GM18526 (cell line): ENCODE results near the gene SCYGR5.

ENCODE experiments used
- POLR2A ChIP-seq: IDR thresholded peaks from 3 replicates; pipeline ENCODE4 v1.6.1; 2011; ENCODE audit not compliant: insufficient read length; ENCODE audit errors: extremely low read depth

The SCYGR5 gene

DNA sequence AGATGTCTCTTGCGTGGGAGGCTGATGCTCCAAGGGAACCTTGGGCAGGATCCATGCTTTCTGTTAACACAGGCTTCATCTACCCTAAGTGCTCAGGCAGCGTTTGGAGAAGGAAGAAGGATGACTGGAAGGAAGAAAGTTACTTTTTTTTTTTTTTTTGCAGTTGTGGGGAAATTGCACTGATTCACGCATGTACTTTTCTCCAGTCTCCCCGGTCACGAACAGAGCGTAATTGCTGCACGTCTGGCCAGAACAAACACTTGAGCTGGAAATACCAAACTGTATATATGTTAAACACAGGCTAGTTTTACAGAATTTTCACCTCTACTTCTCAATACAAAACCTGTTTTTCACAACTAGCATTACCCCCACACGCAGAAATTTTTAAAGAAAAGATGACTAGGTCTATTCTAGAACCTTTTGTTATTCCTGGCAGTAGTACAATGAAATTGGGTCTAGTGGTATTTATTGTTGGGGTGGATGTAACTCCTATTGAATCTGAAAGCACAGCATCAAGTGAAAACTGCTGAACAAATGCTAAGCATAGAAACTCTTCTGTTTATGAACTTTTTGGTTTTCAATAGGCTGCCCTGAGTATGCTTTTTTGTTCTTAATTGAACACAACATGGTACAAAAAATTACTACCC lies 9.3 kb upstream of the SCYGR5 start:
- TF ChIP-seq POLR2A = no peak

DNA sequence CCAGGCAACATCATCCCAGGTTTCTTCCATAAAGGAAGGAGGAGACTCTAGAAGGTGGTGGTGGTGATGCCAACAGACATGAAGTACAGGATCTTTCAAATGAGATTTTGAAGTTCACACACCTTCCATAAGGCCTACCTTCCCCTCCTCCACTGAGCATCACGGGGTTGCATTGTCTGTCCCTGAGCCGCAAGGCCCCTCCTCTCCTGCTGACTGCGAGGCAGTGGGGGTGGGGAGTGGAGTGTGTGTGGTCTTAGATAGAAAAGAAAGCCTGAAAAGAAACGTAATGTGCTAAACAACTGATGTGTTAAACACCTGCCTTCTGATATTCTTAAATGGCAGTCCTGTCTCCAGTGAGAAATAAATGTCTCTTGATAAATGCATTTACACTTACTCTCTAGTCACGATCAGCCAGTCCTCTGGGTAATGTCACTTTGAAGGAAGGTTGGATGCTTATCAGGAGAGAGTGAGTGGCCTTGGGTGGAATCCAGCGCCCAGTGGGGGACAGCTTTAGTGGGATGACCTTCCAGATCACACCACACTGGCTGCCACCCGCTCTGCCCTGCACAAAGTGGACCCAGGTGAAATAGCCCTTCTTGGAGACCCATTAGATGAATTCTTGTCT lies 5.5 kb upstream of the SCYGR5 start:
- no peak for TF ChIP-seq POLR2A

- no peak for TF ChIP-seq POLR2A
These were observed 4.8 kb upstream of the SCYGR5 start for GRCh38 chr2:227661827-227662226.

GRCh38 chr2:227665189-227665940 lies 1.2 kb upstream of the SCYGR5 start:
- TF ChIP-seq POLR2A = no peak

GRCh38 chr2:227671170-227671905 lies 4.7 kb downstream of the SCYGR5 start:
- TF ChIP-seq POLR2A = no peak

DNA sequence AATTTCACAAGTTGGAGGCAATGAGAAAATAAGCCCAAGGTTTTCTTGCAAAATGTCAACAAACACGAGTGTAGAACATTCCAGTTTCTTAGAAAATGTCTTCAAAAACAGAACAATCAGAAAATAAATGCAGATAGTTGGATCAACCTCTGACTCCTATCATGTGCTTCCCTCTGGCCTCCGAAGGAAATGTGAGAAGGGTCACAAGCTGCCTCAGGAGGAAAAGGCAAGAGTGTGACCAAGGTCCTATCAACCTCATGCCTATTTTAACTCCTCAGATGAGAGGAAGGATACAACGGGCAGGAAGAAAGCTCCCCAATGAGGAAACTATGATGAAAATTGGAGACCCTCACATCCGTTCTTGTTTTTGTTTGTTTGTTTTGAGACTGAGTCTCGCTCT lies 7.9 kb downstream of the SCYGR5 start:
- TF ChIP-seq POLR2A = no peak

DNA sequence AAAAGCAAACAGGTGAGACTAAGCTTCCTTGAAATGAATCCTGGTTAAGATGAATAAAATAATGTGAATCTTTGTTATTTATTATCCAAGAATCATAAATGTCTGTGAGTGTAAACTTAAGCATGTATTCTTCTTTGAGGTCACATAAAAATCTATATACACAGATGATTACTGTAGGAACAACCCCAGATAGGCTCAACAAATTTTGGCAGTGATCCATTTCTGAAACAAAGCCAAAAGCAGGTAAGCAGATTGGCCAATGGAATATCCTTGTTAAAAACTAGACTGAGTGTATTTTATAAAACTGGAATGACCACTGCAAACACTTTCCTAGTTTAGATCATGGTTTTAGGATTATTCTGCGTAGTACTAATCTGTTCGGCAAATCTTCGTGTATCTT lies 11.3 kb downstream of the SCYGR5 start:
- TF ChIP-seq POLR2A = no peak

- no peak for TF ChIP-seq POLR2A
These were observed 17.7 kb downstream of the SCYGR5 start for GRCh38 chr2:227684258-227684657.

DNA sequence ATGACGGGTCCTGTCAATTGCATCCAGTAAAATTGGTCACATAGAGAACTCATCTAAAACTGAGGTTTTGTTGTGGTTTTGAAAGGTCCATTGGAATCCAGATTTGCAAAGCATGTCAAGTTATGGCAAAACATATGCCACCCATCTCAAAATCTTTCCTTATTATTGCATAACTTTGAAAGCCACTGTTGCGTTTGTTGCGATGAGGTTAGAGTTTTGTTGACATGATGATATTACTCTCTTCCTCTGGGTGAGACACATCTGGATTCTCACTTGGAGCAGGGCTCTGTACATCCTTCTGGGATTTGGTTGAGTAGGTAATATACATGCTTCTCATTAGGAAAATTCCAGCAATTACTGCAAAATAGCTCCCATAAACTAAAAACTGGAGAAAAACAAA lies 20.6 kb downstream of the SCYGR5 start:
- no peak for TF ChIP-seq POLR2A

DNA sequence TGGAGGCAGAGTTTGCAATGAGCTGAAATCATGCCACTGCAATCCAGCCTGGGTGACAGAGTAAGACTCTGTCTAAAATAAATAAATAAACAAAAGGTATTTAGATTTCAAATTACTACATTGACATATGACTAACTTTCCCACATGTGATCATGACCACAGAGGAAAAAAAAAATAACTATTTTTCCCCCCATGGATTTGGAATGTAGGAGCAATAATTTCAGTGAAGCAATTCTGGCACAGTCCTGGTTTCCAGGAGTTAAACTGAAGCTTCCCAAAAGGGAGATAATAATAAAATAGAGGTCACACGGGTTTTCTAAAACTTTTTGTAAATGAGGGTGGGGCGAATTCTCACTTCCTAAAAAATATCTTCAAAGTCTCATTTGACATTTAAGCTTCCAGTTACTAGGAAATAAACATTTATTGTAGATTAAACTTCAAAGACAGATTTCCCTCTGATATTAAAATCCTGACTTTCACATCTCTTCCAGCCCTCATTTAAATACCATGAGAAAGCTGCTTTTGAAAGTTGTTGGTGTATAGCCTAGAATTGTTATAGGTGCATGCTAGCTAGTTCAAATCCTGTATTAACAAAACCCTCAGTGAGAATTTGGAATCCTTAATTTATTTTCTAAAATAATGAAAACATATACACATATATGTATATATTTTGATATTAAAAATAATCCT lies 30.5 kb downstream of the SCYGR5 start:
- no peak for TF ChIP-seq POLR2A

- no peak for TF ChIP-seq POLR2A
These were observed 35.0 kb downstream of the SCYGR5 start for GRCh38 chr2:227701556-227701955.

- TF ChIP-seq POLR2A = no peak
These were observed 36.7 kb downstream of the SCYGR5 start for GRCh38 chr2:227703280-227703732.

DNA sequence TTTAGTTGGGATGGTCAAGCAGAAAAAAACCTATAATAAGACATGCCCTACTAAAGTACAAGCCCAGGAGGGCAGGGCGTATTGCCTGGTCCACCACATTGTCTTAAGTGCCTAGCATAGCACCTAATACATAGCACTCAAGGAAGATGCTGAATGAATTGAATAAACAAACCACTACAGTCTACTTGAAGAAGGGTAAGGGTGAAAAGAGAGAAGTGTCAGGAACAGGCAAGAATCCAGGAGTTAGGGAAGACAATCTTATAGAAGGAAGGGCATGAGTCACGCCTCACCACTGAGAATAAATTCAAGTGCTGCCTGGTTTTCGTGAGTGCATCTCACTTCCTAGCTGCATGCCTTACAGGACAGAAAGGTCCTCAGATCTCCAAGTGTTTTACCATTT lies 37.4 kb downstream of the SCYGR5 start:
- no peak for TF ChIP-seq POLR2A

DNA sequence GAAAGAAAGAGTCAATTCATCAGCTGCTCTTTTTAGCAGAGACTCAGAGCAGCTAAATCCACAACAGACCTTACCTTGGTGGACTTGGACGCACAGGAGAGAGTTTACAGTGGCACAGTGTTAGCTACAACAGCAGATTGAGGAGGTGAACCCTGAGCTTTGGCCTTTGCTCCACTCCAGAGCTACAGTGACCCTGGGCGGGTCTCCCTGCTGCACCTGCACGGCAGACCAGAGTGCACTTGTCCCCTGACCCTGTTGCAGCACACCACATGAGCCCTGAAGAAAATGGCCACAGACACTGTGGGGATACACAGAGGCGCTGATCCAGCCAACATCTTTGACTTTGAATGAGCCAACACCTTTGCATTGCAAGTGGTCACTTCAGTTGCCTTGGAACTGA lies 40.3 kb downstream of the SCYGR5 start:
- TF ChIP-seq POLR2A = no peak

- no peak for TF ChIP-seq POLR2A
These were observed 40.8 kb downstream of the SCYGR5 start for GRCh38 chr2:227707390-227707789.
